Measurements from ENCODE around the gene ACSL4.

GRCh38 chrX:109655502-109656201 lies 77.4 kb downstream of the ACSL4 start:
- TF ChIP-seq CTCF (IDR thresholded peaks at IDR 0.05), result no peak
- no peak for TF ChIP-seq POLR2A (IDR thresholded peaks at IDR 0.05)

Data from lower leg skin (tissue), 3 donors.